GM18870 (cell line): ENCODE measurements around the gene ZPR1.
"Not testable (repeated sequence)": the region's sequence is repeated elsewhere in the genome, so short reads cannot be mapped to it uniquely, and the experiment has no call there.

Experiments used
- ATAC-seq: cut with Tn5 transposase; IDR thresholded peaks from one replicate; pipeline ENCODE4 v1.9.1; 2021; ENCODE audit warnings: moderate library complexity; ENCODE audit not compliant: unreplicated experiment

ZPR1 gene

DNA sequence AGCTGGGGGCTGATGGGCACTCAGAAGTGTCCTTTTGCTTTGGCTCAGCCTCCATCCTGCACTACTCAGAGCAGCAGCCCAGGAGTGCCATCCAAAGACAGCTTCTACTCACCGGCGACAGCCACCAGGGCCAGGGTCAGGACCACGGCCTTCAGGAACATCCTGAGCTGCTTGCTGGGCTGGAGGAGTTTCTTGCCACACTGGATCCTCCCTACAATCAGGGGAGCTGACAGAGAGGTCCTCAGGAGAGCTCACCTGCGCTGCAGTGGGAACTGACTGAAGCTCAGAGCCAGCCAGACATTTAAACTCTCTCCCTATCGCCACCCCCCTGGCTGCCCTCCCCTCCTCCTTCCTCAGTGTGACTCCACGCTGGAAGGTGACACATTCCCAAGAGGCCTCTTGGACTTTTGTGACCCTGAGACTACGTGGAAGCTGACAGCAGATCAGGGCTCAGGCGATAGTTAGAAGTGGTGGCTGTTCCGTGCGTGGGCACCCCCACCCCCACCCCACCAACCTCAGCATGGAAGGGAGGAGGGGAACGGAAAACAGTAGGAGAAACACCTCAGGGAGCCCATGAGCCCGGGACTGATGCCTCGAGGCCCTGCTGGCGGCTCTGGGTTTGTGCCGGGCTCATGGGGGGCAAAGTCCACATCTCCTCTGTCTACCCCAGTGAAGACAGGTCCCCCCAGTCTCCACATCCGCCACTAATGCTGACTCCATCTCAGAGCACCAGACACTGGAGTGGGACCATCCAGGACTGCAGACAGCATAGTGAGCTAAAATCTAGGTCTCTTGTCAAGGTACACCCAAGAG is 35.4 kb upstream of the ZPR1 start, which contains the start of gene APOA4:
TSS of gene APOA4 (minus strand) at position 274 of the 813 bp plus-strand sequence. CDS start at position 161, 113 bp downstream.
- no peak for ATAC-seq

DNA sequence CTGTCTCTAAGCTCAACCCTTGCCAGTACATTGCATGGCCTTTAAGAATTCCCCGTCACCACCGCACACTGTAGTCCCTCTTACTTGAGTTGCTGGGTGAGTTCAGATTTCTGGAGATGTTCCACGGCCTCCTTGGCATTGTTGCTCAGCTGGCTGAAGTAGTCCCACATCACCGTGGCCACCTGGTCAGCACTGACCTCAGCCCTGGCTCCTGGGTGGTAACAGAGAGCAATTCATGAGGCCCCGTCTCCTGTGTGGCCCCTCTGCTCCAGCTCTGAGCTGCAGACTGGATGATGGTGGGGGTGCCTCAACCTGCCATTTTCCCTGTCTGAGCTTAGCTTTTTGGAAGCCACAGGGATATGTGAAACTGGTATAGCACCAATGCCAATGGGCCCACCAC is 34.8 kb upstream of the ZPR1 start:
- no peak for ATAC-seq

DNA sequence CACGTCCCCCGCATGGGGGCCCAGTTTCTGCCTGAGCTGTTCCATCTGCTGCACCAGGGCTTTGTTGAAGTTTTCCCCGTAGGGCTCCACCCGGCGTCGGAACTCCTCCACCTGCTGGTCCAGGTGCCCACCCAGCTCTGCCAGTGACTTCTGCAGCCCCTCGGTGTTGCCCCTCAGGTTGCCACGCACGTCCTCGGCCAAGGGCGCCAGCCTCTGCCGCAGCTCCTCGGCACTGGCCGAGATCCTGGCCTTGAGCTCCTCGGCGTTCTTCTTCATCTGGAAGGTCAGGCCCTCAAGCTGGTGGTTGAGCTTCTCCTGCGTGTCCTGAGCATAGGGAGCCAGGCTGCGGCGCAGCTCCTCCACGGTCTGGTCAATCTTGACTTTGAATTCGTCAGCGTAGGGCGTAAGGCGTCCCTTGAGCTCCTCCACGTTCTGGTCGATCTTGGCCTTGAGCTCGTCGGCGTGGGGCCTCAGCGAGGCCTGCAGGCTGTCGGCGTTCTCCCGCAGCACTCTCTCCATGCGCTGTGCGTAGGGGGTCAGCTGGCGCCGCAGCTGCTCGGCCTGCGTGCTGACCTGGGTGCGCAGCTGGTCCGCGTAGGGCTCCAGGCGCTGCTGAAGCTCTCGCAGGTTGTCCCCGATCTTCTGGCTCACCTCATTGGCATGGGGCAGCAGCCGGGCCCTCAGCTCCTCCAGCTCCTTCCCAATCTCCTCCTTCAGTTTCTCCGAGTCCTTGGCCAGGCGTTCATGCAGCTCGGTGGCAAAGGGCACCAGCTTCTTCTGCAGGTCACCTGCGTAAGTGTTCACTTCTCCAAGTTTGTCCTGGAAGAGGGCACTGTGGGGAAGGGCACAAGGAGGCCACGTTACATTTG is 33.5 kb upstream of the ZPR1 start:
- no peak for ATAC-seq

DNA sequence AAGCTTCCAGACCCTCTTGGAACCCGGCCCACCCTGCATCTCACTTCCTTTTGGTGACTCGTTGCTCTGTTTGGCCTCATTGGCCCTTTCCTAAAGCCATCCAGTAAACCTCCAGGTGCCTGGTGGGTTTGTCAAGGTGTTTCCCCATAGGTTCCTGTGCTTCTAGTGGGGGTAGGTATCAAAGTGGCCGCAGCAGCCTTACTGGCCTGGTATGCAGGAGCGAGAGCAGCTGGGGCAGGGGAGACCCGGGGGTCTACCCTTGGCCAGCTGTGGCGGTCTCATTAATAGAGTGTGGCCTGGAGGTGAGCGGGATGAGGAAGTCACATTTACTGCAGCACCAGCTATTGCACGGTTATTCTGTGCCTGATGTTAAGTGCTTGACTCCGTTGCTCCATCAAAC is 31.2 kb upstream of the ZPR1 start:
- no peak for ATAC-seq

DNA sequence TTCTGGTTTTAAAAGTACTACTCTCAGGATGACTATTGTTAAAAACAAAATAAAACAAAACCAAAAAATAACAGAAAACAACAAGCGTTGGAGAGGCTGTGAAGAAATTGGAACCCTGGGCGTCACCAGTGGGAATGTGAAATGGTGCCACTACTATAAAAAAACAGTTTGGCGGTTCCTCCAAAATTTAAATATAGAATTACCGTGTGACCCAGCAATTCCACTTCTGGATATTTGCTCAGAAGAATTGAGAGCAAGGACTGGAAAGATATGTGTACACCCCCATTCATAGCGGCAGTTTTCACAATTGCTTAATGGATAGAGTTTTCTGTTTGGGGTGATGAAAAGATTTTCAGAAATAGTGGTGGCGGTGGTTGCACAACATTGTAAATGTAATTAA is 26.7 kb upstream of the ZPR1 start:
- ATAC-seq, result no peak

DNA sequence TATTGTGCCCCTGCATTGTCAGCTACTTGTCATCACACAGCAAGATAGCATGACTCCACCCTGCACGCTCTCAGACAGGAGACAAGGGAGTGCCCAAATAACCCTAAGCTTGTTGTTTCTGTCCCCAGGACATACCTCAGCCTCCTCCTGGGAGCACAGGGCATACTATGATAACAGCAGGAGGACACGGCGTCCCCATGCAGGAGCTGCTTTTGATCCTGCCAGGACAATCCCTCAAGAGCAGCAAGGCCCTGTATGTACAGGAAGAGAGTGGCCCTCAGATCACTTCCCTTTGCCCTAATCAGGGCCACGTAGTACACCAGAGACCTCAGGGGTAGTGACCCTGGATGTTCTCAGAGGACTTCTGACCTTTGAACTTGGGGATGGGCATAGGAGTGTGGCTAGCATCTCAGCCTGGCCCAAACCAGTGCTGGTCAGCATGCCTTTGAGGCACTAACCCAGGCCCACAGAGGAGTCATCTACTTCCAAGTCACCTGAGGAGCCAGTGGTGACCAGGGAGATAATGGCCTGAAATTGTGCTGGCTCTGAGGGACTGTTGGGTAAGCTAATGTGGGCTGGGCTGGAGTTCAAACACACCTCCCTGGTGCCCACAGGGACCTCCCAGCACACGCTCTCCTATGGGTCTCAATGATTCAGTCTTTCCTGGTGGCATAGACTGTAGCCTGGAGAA is 26.1 kb upstream of the ZPR1 start:
- no peak for ATAC-seq

DNA sequence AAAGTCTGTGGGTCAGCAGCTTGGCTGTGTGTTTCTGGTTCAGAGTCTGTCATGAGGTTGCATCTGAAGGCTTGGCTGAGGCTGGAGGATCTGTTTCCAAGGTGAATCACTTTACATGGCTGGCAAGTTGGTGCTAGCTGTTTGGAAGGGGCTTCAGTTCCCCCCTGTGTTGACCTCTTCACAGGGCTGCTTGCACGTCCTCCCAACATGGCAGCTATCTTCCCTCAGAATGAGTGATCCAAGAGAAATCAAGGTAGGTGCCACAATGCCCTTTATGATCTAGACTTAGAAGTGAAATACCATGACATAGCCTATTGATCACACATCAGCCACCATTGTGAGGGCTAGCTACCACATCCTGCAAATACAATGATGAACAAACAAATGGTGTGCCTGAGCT is 25.3 kb upstream of the ZPR1 start:
- no peak for ATAC-seq

DNA sequence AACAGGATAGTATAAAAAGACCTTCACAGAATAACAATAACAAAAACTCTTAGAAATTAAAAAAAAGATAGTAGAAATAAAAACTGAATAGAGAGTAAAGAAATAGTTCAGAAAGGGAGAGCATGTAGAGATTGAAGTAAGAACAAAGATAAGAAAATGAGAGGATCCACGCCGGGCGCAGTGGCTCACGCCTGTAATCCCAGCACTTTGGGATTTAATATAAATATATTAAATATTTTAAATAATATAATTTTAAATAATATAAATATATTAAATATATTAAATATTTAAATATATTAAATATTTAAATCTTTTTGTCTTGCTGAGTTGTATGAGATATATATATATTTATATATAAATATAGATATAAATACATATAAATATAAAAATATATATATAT is 24.3 kb upstream of the ZPR1 start:
- ATAC-seq, result no peak

DNA sequence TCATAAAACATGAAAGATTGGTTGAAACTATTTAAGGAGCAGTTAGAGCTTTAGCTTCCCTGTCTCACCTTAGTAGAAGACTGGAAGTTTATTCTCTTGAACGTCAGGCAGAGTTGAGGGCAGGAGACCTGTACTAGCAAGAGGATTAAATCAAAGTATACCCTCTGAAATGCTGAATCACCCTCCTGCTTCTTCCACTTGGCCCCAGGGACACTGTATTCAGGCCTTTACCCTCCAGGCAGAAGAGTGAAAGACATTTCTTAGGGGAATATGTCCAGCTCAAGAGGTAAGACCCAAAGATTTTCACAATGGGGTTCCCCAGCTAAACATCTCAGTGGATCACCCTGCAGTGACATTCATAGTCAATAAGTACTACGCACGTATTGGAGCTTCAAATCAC is 23.4 kb upstream of the ZPR1 start:
- no peak for ATAC-seq

DNA sequence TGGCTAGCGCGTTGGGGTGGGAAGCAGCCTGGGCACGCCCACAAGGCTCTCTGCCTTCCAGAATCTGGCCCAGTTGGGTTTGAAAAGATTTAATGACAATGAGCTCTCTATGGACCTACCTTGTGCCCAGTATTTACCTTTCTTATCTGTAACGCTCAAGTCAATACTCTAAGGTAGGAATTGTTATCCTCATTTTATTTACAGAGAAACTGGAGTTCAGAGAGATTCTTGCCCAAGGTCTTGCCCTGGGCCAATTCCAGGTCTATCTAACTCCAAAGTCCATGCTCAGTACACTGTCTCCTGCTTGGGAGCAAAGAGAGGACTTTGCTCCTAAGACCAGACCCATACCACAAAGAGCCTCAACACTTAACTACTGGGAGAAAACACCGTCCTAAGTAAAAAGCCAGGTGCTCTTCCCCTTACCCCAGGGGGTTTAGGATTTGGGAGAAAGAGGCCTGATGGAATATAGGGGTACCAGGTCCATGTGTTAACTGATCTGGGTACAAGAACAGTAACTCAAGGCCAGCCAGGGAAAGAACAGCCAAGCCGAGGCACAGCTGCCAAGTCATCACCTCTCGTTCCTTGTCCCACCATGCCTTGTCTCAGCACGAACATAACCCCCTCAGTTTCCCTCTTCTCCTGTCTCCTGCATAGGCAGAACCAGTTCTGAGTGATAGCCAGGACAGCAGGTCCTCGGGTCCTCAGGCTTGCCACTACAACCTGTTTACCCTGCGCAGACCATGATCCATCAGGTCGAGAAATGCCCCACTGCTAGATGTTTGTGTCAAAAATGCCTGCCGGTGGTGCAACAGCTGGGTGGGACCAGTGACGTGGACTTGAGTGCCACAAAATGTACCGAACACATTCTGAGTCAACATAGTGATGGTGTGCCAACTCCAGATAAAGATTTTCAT is 20.7 kb upstream of the ZPR1 start:
- ATAC-seq, result no peak

DNA sequence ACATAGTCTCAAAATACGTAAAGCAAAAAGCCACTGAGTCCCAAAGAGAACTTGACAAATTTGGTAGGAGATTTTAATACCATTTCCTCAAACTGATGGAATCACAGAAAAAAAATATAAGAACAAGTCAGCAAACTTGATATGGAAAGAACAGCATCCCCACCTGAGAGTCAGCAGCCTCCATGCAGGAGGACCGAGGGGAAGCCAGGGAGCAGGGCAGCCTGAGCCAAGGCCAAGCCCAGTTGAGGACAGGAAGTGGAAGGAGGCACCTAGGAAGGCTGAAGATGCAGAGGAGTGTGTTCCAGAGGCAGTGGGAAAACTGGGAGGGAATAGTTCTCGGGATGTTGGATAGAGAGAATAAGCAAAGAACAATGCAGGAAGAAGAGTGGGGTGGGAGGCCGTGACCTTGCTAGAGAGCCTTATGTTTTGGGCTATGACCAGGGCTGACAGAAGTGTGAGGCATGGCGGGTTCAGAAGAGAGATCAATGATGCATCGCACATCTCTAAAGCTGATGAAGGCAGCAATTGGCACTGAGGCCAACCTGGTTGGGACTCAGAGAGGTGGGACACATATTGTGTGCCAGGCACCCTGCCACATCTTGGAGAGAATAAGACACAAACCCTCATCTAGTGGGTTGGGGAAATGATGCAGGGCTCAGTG is 19.9 kb upstream of the ZPR1 start:
- ATAC-seq, result no peak

DNA sequence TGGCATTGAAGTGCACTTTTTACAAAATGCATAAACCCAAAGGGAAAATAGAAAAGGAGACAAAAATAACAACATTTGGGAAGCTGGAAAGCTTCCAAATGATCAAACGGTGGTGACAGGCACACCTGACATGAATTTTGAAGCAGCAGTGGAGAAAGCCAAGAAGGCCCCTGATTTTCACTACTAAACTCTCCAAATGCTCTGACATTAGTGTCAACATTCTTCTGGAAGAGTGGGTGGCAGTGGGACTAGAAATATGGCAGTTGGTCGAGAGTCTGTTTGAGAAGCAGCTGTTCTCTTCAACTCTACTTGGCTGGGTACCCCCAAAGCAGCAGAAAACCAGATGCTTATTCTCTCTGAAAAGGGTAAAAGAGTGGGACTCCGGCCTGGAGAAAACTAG is 16.2 kb upstream of the ZPR1 start:
- no peak for ATAC-seq

DNA sequence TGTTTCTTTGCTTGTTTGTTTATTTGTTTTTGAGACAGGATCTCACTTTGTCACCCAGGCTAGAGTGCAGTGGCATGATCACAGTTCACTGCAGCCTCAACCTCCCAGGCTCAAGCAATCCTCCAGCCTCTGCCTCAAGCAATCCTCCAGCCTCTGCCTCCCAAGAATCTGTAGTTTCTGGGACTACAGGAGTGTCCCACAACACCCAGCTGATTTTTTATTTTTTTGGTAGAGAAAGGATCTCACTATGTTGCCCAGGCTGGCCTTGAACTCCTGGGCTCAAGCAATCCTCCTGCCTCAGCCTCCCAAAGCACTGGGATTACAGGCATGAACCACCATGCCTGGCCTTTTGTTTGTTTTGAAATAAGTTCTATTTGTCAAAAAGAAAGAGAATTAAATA is 13.8 kb upstream of the ZPR1 start:
- ATAC-seq, result not testable (repeated sequence)

DNA sequence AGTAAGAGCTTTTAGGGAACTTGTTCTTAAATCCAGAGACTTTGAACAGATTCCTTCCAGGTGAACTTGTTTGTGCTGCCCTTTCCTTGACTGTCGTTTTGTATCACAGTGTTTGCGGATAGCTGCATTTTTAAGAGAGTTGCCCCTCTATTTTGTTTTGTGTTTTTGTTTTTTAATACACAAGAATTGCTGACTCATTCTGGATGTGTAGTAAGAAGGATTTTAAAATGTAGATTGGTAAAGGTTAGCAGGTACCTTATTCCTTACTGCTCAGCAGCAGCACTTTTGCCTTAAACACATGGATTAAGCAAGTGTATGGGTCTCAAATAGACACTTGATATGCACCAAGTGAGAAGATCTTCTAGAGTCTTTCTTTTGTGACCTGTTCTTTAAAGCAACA is 12.8 kb upstream of the ZPR1 start:
- no peak for ATAC-seq

DNA sequence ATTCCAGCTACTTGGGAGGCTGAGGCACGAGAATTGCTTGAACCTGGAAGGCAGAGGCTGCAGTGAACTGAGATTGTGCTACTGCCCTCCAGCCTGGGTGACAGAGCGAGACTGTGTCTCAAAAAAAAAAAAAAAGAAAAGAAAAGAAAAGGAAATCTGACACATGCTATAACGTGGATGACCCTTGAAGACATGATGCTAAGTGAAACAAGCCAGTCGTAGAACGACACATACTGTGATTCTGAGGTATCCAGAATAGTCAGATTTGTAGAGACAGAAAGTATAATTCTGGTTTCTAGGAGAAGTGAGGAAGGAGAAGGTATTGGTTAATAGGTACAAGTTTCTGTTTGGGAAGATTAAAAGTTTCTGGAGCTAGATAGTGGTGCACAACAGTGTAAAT is 10.5 kb upstream of the ZPR1 start:
- ATAC-seq, result no peak

DNA sequence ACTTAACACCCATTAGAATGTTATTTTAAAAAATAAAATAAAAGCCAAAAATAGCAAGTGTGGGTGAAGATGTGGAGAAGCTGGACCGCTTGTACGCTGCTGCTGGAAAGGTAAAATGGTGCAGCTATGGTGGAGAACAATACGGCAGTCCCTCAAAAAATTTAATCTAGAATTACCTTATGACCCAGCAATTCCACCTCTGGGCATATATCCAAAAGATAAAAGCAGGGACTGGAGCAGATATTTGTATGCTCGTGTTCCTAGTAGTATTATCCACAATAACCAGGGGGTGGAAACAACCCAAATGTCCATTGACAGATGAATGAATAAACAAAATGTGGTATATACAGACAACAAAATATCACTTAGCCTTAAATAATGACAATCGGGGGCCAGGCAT is 10.0 kb upstream of the ZPR1 start:
- ATAC-seq, result no peak

DNA sequence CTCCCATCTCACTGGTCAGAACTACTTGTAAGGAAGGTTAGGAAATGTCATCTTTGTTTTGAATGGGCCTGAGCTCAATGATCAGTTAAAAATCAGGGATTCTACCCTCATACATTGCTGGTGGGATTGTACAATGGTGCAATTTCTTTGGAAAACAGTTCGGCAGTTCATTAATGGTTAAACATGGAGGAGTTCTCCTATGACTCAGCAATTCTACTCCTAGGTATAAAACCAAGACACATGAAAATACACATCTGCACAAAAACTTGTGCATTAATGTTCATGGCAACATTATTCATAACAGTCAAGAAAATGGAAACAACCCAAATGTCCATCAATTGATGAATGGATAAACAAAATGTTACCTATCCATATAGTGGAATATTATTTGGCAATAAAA is 8.7 kb upstream of the ZPR1 start:
- no peak for ATAC-seq

DNA sequence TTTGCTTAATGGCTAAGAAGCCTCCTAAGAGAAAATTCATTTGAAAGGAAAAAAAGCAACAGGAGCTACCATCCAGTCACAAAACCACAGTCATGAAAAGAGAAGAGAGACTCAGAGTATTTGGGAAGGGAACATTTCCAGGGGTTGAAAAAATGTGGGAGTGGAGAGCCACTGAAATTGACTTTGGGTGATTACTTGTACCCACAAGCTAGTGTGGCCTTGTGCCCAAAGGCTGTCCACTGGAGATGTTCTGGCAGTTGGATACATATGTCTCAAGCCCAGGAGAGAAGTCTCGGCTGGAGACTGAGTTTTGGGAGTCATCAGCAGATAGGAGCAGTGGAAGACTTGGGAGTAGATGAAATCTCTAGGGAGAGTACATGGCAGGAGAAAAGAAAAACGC is 7.0 kb upstream of the ZPR1 start:
- no peak for ATAC-seq

DNA sequence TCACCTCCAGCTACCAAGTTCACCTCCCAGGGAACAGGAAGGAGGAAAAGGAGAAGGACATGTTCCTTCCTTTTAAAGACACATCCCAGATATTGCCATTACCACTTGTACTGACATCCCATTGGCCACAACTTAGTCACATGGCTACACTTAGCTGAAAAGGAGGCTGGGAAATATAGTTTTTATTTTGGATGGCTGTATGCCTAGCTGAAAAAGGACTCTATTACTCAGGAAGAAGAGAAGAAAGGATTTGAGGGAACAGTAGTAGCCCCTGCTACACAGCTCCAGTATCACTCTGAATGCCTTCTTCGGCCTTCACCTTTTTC is 5.9 kb upstream of the ZPR1 start:
- no peak for ATAC-seq
